CD14-positive monocyte (primary cell): ENCODE results near the gene CYP4F12. TPM values are rescaled to one million over a fixed set of nuclear protein-coding genes. Genes with fewer than 3 reads are reported as not detected.

Experiments used
- DNase-seq, 3 donors: peaks; one replicate each; pipeline ENCODE4 v3.0.0-alpha.2; 2011 to 2022
- H2AFZ ChIP-seq: 2 replicates; pipeline ENCODE4 v1.6.0; 2012; ENCODE audit warnings: mild to moderate bottlenecking, low read depth, low read length, inconsistent platforms; ENCODE audit not compliant: insufficient read depth, poor library complexity, severe bottlenecking
- H3K27ac ChIP-seq, 2 donors: 1 replicate in 1 of 2; 2 replicates in 1 of 2; pipeline ENCODE4 v1.5.1; 2012 to 2013; ENCODE audit warnings: low read length in 2 of 2, control low read depth in 1 of 2, inconsistent platforms in 1 of 2, low read depth in 1 of 2, mild to moderate bottlenecking in 1 of 2
- H3K27me3 ChIP-seq, 2 donors: one replicate each; pipeline versions ENCODE4 v1.6.0 to v1.6.1; 2011 to 2013; ENCODE audit warnings: low read length in 2 of 2; ENCODE audit not compliant: control insufficient read depth in 2 of 2, insufficient read depth in 2 of 2
- H3K36me3 ChIP-seq, 2 donors: replicated peaks in 1 of 2; 1 replicate in 1 of 2; 2 replicates in 1 of 2; pipeline versions ENCODE4 v1.5.1 to v1.6.1; 2012 to 2013; ENCODE audit warnings: low read length in 2 of 2, control low read depth in 1 of 2, inconsistent platforms in 1 of 2, mild to moderate bottlenecking in 1 of 2; ENCODE audit not compliant: insufficient read depth in 2 of 2, control insufficient read depth in 1 of 2
- H3K4me1 ChIP-seq, 2 donors: 1 replicate in 1 of 2; 2 replicates in 1 of 2; pipeline versions ENCODE4 v1.5.1 to v1.6.1; 2012 to 2013; ENCODE audit warnings: low read length in 2 of 2, control low read depth in 1 of 2, inconsistent platforms in 1 of 2, mild to moderate bottlenecking in 1 of 2, moderate library complexity in 1 of 2; ENCODE audit not compliant: insufficient read depth in 2 of 2, control insufficient read depth in 1 of 2
- H3K4me2 ChIP-seq: replicated peaks from 2 replicates; pipeline ENCODE3; 2012; ENCODE audit warnings: low read length, moderate library complexity, mild to moderate bottlenecking; ENCODE audit not compliant: poor library complexity, severe bottlenecking; ENCODE audit errors: extremely low read depth
- H3K4me3 ChIP-seq, 3 experiments: fragments of 200-600 bp in 1 of 3; sonication (generic) in 1 of 3; replicated peaks in 1 of 3; 1 replicate in 2 of 3; 2 replicates in 1 of 3; pipeline ENCODE4 v1.5.1; 2011 to 2013; ENCODE audit warnings: low read length in 3 of 3, mild to moderate bottlenecking in 3 of 3, control low read depth in 2 of 3, low read depth in 2 of 3, inconsistent platforms in 1 of 3, moderate library complexity in 1 of 3
- H3K79me2 ChIP-seq: 2 replicates; pipeline ENCODE4 v1.6.0; 2012; ENCODE audit warnings: mild to moderate bottlenecking, control low read depth, inconsistent platforms, low read length, moderate library complexity; ENCODE audit not compliant: insufficient read depth
- H3K9ac ChIP-seq: 2 replicates; pipeline ENCODE4 v1.6.0; 2017; ENCODE audit warnings: low read length, mild to moderate bottlenecking; ENCODE audit not compliant: insufficient read depth, poor library complexity, severe bottlenecking
- H3K9me3 ChIP-seq, 2 donors: replicated peaks in 1 of 2; 1 replicate in 1 of 2; 2 replicates in 1 of 2; pipeline versions ENCODE4 v1.5.1 to v1.6.1; 2012 to 2013; ENCODE audit warnings: low read length in 2 of 2, control low read depth in 1 of 2; ENCODE audit not compliant: control insufficient read depth in 1 of 2, insufficient read depth in 1 of 2
- H4K20me1 ChIP-seq: 2 replicates; pipeline ENCODE4 v1.6.0; 2012; ENCODE audit warnings: mild to moderate bottlenecking, low read length, control low read depth, moderate library complexity; ENCODE audit not compliant: insufficient read depth
- H3K27ac Mint-ChIP-seq, 7 donors: one replicate each; pipeline ENCODE4 v1.8.0; 2020; ENCODE audit warnings: mild to moderate bottlenecking in 7 of 7, mixed read lengths in 7 of 7, moderate library complexity in 6 of 7, inconsistent platforms in 2 of 7
- H3K27me3 Mint-ChIP-seq, 3 donors: one replicate each; pipeline ENCODE4 v1.8.0; 2021 to 2022; ENCODE audit warnings: low read depth in 3 of 3, mild to moderate bottlenecking in 3 of 3, mixed read lengths in 3 of 3, moderate library complexity in 3 of 3, inconsistent platforms in 1 of 3
- H3K36me3 Mint-ChIP-seq, 2 donors: one replicate each; pipeline ENCODE4 v1.8.0; 2020; ENCODE audit warnings: mixed read lengths in 2 of 2, inconsistent platforms in 1 of 2, mild to moderate bottlenecking in 1 of 2
- H3K4me1 Mint-ChIP-seq: one replicate; pipeline ENCODE4 v1.8.0; 2020; ENCODE audit warnings: mild to moderate bottlenecking, mixed read lengths
- H3K4me3 Mint-ChIP-seq, 2 donors: one replicate each; pipeline ENCODE4 v1.8.0; 2020; ENCODE audit warnings: mild to moderate bottlenecking in 2 of 2, mixed read lengths in 2 of 2, moderate library complexity in 1 of 2
- H3K9me3 Mint-ChIP-seq, 7 donors: one replicate each; pipeline ENCODE4 v1.8.0; 2020 to 2022; ENCODE audit warnings: mixed read lengths in 7 of 7, mild to moderate bottlenecking in 6 of 7, moderate library complexity in 6 of 7, inconsistent platforms in 2 of 7
- CTCF ChIP-seq: fragments of 200-600 bp; IDR thresholded peaks from one replicate; pipeline ENCODE4 v1.8.0; 2022; ENCODE audit warnings: antibody characterized with exemption, mild to moderate bottlenecking
- WGBS: methylation state at CpG from one replicate; pipeline ENCODE4 v1.1.5; 2013; ENCODE audit warnings: missing lambda C conversion rate; ENCODE audit not compliant: insufficient coverage; 5-methylcytosine and 5-hydroxymethylcytosine counted together
- intact Hi-C, 2 donors: fragments of 100-400 bp; cut with micrococcal nuclease; formaldehyde crosslinking; loops; one replicate each; pipeline versions ENCODE4 v1.15.0 to v1.15.1; 2023
- polyA plus RNA-seq, 3 donors: library from polyadenylated mRNA; depleted of rRNA in 1 of 3; unstranded in 2 of 3; stranded (reverse) in 1 of 3; fragments of 300-500 nt in 2 of 3; fragments of >200 nt in 1 of 3; fragmentation: Illumina TruSeq in 2 of 3; gene quantifications; 1 replicate in 2 of 3; 2 replicates in 1 of 3; pipeline ENCODE4 v1.2.3, GENCODE V29; 2012 to 2021

Gene CYP4F12
- polyA plus RNA-seq, 3 donors, result 0.09 TPM; not detected in 2

- Histone ChIP-seq H3K27me3 (no peaks in the 10 kb centered on the region), H2AFZ (no peak overlapping the region), H3K27ac (peak overlapping the region in 1 of 2 donors; percentile 30), H3K4me3 (peak overlapping the region in 1 of 3 experiments; percentile 28), H3K36me3 (no peaks in the 10 kb centered on the region), H3K9ac (no peak overlapping the region), H4K20me1 (no peaks in the 10 kb centered on the region), H3K4me2 (peak overlapping the region; percentile 15), H3K9me3 (no peaks in the 10 kb centered on the region), H3K79me2 (no peaks in the 10 kb centered on the region), H3K4me1 (peaks cover 31 to 33% of the 10 kb centered on the region in 2 donors)
- H3K4me1 Mint-ChIP-seq, result peaks cover 37% of the 10 kb centered on the region
- DNase-seq, result peak; percentile 25 to 46 (median 40)
- H3K27me3 Mint-ChIP-seq, result peaks cover 2 to 3% (median 2%) of the 10 kb centered on the region in 3 donors
- H3K27ac Mint-ChIP-seq, result peak overlapping the region in 6 of 7 donors; percentile 23 to 91 (median 56)
- peaks cover 0 to 4% (median 0%) of the 10 kb centered on the region in 7 donors for H3K9me3 Mint-ChIP-seq
- TF ChIP-seq CTCF, result no peak
- WGBS, result 0% methylated on average over 1 of the region's 5 CpGs
- intact Hi-C loops, result no loop called here
- peak overlapping the region; percentile 9 to 73 for H3K4me3 Mint-ChIP-seq
- peaks cover 0 to 12% of the 10 kb centered on the region in 2 donors for H3K36me3 Mint-ChIP-seq
These were observed 30.9 kb upstream of the CYP4F12 start for GRCh38 chr19:15641901-15642491.

GRCh38 chr19:15642807-15643206, 30.1 kb upstream of the CYP4F12 start:
- no peak overlapping the region for H3K4me3 Mint-ChIP-seq
- no peak overlapping the region for H3K9ac ChIP-seq
- peaks cover 31 to 33% of the 10 kb centered on the region in 2 donors for H3K4me1 ChIP-seq
- no peaks in the 10 kb centered on the region for H4K20me1 ChIP-seq
- H3K36me3 ChIP-seq, result no peaks in the 10 kb centered on the region
- H3K4me1 Mint-ChIP-seq, result peaks cover 37% of the 10 kb centered on the region
- H3K79me2 ChIP-seq, result no peaks in the 10 kb centered on the region
- intact Hi-C loops, result no loop called here
- H3K4me3 ChIP-seq, result no peak overlapping the region
- H3K27ac Mint-ChIP-seq, result no peak overlapping the region
- no peak for DNase-seq
- TF ChIP-seq CTCF, result no peak
- peaks cover 0 to 4% (median 0%) of the 10 kb centered on the region in 7 donors for H3K9me3 Mint-ChIP-seq
- no peak overlapping the region for H3K27ac ChIP-seq
- H3K27me3 Mint-ChIP-seq, result peaks cover 2 to 3% (median 3%) of the 10 kb centered on the region in 3 donors
- peaks cover 0 to 20% of the 10 kb centered on the region in 2 donors for H3K36me3 Mint-ChIP-seq
- no peaks in the 10 kb centered on the region for H3K9me3 ChIP-seq
- H3K4me2 ChIP-seq, result no peak overlapping the region
- no peaks in the 10 kb centered on the region for H3K27me3 ChIP-seq
- H2AFZ ChIP-seq, result no peak overlapping the region
